ENCODE data around the gene SLX4IP.

DNA sequence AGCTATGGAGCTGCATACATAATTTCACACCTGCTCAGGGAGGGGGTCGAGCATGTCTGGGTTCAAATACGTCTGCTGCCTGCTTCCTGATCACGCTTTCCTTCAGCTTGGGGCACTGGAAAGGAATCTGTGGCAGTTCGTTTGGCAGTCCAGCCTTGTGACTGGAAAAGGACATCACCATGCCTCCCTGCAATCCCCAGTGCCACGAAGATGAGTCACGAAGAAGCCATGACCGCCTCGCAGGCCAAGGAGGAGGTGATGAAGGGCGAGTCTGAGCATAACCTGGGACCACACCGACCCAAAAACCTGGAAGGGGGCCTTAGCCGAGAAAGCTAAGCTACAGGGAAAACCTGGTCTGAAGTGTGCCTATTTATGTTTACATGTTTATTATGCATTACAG, 225.6 kb downstream of the SLX4IP start:
- TF ChIP-seq, protein P1, sequence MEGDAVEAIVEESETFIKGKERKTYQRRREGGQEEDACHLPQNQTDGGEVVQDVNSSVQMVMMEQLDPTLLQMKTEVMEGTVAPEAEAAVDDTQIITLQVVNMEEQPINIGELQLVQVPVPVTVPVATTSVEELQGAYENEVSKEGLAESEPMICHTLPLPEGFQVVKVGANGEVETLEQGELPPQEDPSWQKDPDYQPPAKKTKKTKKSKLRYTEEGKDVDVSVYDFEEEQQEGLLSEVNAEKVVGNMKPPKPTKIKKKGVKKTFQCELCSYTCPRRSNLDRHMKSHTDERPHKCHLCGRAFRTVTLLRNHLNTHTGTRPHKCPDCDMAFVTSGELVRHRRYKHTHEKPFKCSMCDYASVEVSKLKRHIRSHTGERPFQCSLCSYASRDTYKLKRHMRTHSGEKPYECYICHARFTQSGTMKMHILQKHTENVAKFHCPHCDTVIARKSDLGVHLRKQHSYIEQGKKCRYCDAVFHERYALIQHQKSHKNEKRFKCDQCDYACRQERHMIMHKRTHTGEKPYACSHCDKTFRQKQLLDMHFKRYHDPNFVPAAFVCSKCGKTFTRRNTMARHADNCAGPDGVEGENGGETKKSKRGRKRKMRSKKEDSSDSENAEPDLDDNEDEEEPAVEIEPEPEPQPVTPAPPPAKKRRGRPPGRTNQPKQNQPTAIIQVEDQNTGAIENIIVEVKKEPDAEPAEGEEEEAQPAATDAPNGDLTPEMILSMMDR (IDR thresholded peaks at IDR 0.05), result no peak
- no peak for TF ChIP-seq EZH2 (IDR thresholded peaks at IDR 0.05; ENCODE audit: borderline replicate concordance, insufficient read depth, low read depth, low read length, poor library complexity, severe bottlenecking)

All from B cell (primary cell).